AG09319 (cell line): ENCODE data around the gene CDH12.

Experiments
- DNase-seq: peaks from one replicate; pipeline ENCODE4 v3.0.0-alpha.2; 2010; ENCODE audit warnings: low read depth; ENCODE audit errors: extremely low read depth
- CTCF ChIP-seq: IDR thresholded peaks from 2 replicates; pipeline ENCODE4 v1.5.1; 2011; ENCODE audit warnings: low read depth, mild to moderate bottlenecking, inconsistent platforms, low read length, moderate library complexity

The CDH12 gene

GRCh38 chr5:22593592-22593991, 259.6 kb downstream of the CDH12 start:
- DNase-seq, result no peak

GRCh38 chr5:22591461-22591860, 261.7 kb downstream of the CDH12 start:
- DNase-seq, result no peak
- TF ChIP-seq CTCF, result no peak

More at GRCh38 chr5:22593592-22593991, 259.6 kb downstream of the CDH12 start:
- TF ChIP-seq CTCF, result no peak

- no peak for DNase-seq
- no peak for TF ChIP-seq CTCF
These were observed 262.4 kb downstream of the CDH12 start for GRCh38 chr5:22590677-22591268.

- no peak for DNase-seq
- TF ChIP-seq CTCF, result no peak
These were observed 275.4 kb downstream of the CDH12 start for GRCh38 chr5:22577711-22578110.

- no peak for DNase-seq
- TF ChIP-seq CTCF, result no peak
These were observed 276.1 kb downstream of the CDH12 start for GRCh38 chr5:22577006-22577405.

- DNase-seq, result no peak
- no peak for TF ChIP-seq CTCF
These were observed 280.2 kb downstream of the CDH12 start for GRCh38 chr5:22572941-22573340.

- DNase-seq, result no peak
- TF ChIP-seq CTCF, result no peak
These were observed 285.2 kb downstream of the CDH12 start for GRCh38 chr5:22567983-22568382.
